Limb (tissue), 2 donors: Measurements from ENCODE around the gene FANCE.
"Not testable (repeated sequence)": the region's sequence is repeated elsewhere in the genome, so short reads cannot be mapped to it uniquely, and the experiment has no call there.

Experiments
- DNase-seq, 2 donors: peaks; one replicate each; pipeline ENCODE4 v3.0.0-alpha.2; 2016; ENCODE audit errors: extremely low spot score in 2 of 2

The FANCE gene

DNA sequence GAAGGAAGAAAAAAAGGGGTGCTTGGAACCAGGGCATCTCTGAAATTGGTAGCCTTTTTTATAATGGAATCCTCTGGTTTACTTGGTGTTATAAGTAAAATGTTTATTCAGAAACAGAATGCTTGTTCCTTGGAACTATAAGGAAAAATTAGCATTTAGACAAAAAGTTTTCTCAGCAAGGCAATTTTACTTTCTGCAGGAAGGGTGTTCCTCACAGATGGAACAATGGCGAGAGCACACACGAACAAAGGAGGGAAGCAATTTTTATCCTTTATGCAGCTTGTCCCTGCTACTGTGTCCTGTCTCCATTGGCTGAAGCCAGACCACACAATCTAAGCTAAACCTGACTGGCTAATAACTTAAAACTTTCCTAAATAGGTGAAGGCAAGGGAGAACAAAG, 22.7 kb upstream of the FANCE start:
- no peak for DNase-seq

DNA sequence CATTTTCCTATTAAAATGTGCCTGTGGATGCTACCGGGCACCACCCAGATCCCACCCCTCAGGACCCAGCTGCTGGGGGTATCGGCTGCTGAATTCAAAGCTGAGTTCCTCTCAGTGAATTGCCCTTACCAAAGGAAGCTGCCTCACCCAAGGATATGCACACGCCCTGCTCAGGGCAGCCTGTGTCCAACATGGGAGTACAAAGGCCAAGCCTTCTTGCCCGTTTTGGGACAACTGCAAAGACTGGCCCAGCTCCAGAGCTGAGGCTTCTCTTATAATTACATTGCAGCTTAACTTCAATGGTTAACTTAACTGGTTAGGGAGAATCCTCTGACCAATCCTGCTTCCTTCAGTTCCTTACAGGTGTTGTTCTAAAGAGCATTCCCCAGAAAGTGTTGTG, 19.8 kb upstream of the FANCE start:
- DNase-seq: no peak

DNA sequence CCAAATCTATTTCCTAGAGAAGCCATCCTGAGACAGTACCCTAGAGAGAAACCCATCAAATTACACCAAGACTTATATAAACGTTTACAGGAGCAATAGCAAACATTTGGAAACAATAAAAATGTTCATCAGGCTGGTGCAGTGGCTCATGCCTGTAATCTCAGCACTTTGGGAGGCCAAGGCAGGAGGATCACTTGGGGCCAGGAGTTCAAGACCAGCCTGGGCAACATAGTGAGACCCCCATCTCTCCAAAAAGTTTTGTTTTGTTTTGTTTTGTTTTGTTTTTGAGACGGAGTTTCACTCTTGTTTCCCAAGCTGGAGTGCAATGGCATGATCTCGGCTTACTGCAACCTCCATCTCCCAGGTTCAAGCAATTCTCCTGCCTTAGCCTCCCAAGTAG, 19.4 kb upstream of the FANCE start:
- DNase-seq: not testable (repeated sequence)

- DNase-seq: no peak
Observed at GRCh38 chr6:35435074-35435837, 16.9 kb upstream of the FANCE start.

DNA sequence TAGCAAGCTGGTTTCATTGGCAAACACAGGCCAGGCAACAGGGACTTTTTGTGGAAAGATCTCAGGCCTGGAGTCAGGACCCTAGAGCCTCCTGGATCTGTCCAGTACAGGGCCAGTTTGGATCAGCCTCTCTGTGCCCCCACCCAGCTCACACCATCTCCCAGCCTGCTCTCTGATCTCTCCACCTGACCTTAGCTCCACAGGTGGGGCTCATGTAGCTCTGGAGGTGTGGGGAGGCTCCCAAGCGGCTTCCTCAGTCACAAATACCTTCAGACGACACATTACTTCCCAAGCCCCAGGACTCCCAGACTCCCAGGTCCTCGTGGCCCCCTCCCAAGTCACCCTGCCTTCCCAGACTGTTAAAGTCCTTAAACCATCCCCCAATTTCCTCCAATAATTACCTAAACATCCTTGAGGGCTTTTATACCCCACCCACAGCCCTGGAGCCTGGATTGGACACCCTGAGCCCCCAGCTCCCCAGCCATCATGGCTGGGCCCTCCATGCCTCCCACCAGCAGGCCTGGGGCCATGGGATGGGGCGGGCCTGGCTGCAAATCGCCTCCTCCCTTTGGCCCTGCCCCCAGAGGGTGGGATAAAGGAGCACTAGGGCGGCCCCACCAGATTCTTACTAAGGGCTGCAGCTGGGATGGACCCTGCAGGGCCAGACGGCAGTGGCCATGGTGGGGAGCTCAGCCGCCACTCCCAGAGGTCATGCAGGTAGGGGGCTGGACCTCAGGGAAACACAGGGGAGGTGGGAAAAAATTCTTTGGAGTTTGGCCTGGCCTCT, 15.9 kb upstream of the FANCE start:
- DNase-seq: no peak

- not testable (repeated sequence) for DNase-seq
Observed at GRCh38 chr6:35438378-35439065, 13.6 kb upstream of the FANCE start.

GRCh38 chr6:35439308-35439707, 12.8 kb upstream of the FANCE start:
- no peak for DNase-seq

DNA sequence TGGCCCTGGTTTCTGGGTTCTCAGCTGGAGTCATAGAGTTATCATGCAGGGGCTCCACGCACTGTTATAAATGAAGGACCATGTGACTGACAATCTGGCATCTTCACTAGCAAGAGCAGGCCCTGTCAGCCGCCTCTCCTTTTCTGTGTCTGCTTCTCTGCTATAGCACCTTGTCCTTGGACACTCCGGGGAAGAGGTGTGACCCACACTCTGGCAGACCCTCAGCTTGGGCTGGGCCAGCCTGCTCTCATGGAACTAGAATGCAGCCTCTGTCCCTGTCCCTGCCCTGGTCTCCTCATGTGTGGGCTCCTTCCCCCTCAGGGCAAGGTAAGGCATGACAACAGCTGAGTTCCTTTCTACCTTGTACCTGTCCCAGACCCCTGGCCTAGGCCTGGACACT, 10.9 kb upstream of the FANCE start:
- DNase-seq: no peak

GRCh38 chr6:35441642-35442041, 10.5 kb upstream of the FANCE start:
- no peak for DNase-seq

- no peak for DNase-seq
Observed at GRCh38 chr6:35442693-35443092, 9.4 kb upstream of the FANCE start.

DNA sequence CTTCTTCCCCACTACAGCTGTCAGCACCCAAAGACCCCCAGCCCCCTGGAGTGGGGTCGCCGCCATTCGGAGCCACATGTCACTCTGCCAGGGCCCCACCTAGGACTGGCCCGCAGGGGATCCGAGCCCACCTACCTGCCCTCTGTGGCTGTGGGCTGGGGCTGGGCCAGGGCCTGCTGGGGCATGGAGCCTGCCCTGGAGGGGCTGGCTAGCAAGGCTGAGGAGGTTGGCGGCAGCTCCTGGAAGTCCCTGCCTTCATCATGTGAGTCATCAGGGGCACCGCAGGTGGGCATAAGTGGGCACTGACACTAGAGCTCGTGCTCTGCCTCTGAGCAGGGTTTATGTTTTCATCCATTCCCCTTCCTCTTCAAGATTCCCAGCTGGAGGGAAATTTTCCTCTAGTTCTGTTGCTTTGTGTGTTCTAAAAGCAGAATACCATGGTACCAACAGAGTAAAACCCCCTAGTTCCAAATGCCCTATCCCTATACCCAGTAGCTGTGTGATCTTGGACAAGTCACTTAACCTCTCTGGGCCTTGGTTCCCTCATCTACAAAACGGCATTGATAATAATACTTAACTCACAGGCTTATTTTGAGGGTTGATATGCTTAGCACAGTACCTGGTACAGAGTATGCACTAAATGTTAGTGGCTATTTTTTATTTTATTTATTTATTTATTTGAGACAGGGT, 8.7 kb upstream of the FANCE start:
- no peak for DNase-seq

DNA sequence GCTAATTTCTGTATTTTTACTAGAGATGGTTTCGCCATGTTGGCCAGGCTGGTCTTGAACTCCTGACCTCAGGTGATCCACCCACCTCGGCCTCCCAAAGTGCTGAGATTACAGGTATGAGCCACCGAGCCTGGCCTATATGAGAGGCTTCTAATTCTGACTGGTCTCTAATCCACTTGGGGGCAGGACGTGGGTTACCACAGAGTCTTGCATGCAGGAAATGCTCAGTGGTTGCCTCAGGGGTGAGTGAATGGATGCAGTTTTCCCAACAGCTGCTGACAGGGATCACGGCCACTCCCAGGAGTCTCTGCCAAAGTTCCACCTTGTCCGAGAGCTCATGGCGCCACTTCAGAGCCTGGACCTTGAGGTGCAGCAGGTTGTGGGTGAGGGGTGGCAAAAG, 6.4 kb upstream of the FANCE start:
- no peak for DNase-seq

DNA sequence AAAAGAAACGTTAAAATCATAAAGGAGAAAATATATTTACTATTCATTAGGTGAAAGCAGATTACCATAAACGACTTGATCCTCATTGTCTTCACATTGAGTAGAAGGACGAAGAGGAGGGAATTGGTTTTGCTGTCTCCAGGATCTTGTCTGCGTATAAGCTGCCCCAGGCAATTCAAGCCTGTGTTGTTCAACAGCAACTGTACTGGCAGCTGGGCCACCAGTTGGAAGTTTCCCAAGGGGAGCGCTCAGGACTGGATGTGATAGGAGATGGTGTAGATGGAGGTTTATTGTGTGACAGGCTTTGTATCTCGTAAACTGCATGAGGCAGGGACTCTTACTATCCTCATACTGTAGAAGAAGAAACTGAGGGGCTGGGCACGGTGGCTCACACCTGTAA, 3.9 kb upstream of the FANCE start:
- DNase-seq: no peak

DNA sequence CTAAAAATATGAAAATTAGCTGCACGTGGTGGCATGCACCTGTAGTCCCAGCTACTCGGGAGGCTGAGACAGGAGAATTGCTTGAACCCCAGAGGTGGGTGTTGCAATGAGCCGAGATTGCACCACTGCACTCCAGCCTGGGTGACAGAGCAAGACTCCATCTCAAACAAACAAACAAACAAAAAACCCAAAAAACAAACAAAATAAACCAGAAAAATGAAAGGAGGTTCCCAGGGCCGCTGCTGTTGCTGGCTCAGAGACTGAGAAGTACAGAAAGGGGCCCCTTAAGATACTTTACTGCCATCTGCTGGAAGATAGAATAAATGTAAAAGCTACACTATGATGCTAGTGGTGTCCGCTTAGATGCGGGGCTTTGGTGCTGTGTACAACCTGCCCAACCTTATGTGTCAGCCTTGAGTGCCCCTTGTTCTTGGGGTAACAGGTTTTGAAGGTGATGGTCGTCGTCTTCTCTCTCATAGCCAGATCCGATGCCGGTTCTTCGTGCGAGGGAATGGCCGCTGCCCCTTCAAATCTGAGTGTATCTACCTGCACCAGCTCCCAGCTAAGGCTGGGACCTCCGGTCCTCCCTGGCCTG, 2.8 kb upstream of the FANCE start:
- DNase-seq: peak in 1 of 2 donors; percentile 88

DNA sequence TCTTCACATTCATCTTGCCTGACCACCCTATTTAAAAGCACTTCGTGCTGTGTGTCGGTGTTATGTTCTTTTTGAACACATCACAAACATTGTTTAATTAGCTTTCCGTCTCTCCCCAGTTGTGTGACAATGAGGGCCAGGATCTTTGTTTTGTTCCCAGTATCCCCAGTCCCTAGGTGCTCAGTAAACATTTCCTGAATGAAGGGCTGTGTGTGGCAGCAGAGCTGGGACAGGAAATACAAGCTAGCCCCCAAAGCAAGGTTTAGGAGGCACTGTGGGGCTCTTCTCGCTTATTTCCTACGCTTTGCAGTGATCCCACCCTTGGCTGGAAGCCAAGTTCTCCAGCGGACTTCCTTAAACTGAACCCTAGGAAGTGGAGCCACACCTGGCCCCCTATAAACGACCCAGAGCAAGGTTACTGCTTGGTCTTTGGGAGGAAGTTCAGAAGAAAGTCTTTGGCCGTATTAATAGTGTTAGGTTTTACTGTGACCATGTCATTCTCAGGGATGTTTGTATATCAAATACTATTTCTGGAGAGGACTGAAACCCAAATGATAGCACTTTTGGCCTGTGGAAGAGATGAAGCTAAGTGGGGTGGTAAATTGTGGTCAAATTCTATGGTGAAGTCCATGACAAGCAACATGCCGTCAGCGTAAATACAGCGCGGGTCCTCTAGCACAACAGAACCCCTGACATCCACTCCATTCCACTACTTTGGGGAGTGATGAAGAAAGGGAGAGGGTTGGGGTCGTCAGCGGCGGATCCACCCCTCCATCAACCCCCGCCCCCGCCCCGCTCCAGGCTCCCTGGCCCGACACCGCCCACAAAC, 570 bp upstream of the FANCE start:
- DNase-seq: peak in 1 of 2 donors; percentile 51

- DNase-seq: no peak
Observed at GRCh38 chr6:35453236-35453635, 1.1 kb downstream of the FANCE start.

DNA sequence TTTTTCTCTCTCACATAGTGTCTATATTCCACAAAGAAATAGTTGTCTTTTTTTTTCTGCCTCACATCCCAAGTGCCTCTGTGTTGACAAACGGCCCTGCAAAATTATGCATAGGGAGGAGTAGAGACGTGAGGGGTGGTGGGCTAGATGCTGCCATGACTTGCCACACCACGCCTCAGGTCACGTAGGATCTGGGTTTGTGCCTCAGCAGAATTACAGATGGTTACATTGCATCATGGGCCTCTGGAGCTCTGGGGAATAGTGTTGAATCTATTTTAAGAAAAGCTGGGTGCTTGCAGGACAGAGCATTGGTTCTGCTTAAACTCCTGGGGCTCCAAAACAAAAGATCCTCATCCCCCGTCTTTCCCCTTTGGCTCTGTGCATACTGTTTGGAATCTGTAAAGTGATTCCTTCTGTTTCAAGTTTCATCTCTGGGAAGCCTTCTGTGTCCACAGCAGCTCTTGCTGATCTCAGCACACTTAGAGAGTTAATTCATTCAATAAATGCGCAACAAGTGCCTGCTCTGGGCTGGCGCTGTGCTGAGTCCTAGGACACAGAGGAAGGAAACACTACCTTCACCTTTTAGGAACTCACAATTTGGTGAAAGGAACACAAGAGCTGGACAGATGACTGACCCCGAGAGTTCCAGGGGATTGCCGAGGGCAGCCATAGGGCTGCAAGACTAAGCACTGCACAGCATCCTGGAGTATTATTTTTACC, 2.4 kb downstream of the FANCE start:
- no peak for DNase-seq

GRCh38 chr6:35457907-35458306, 5.8 kb downstream of the FANCE start:
- no peak for DNase-seq

DNA sequence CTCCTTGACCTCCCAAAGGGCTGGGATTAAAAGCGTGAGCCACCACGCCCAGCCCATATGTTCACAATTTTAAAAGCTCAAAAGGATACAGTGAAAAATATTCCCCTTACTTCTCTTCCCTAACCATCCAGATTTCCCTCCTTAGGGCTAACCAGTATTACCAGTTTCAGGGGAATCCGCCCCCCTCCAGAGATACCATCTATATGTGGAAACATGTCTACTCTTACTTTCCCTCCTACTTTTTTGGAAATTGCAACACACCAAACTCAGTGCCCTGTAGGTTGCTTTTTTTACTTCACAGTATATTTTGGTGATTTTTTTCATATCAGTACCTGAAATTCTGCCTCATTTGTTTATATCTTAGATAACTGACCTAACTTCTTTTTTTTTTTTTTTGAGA, 9.1 kb downstream of the FANCE start:
- no peak for DNase-seq

GRCh38 chr6:35463292-35463691, 11.2 kb downstream of the FANCE start:
- no peak for DNase-seq
